HL-60 (cell line): ENCODE results near the gene DIP2A.
A peak's percentile ranks its signal among the peaks of the same experiment; 100 is the strongest.

Source experiments
- DNase-seq, 2 experiments: peaks; one replicate each; pipeline ENCODE4 v3.0.0-alpha.2; 2010 to 2020; ENCODE audit warnings: low read depth in 1 of 2, low spot score in 1 of 2
- H3K27ac ChIP-seq: fragments of 250-450 bp; sonication (Bioruptor Pico); replicated peaks from 2 replicates; pipeline ENCODE4 v1.5.1; 2020; ENCODE audit warnings: mild to moderate bottlenecking, moderate library complexity
- H3K27me3 ChIP-seq: fragments of 250-450 bp; sonication (Bioruptor Pico); 2 replicates; pipeline ENCODE4 v1.5.1; 2021; ENCODE audit warnings: mild to moderate bottlenecking, moderate library complexity; ENCODE audit not compliant: insufficient read depth, poor library complexity, severe bottlenecking
- H3K4me3 ChIP-seq: replicated peaks from 2 replicates; pipeline ENCODE4 v1.5.1; 2011; ENCODE audit warnings: mild to moderate bottlenecking, control low read depth, low read length; ENCODE audit not compliant: insufficient read depth
- GABPA ChIP-seq: IDR thresholded peaks from 2 replicates; pipeline ENCODE4 v1.6.1; 2012; ENCODE audit warnings: low read depth
- POLR2AphosphoS5 ChIP-seq: IDR thresholded peaks from 2 replicates; pipeline ENCODE4 v1.6.1; 2012; ENCODE audit warnings: low read depth
- SPI1 ChIP-seq: IDR thresholded peaks from 2 replicates; pipeline ENCODE4 v1.6.1; 2012; ENCODE audit warnings: low read depth, mild to moderate bottlenecking, borderline replicate concordance
- TF ChIP-seq, protein P1 (sequence below): IDR thresholded peaks from one replicate; pipeline ENCODE4 v1.5.1; 2011; ENCODE audit warnings: low read length, control low read depth, inconsistent platforms; ENCODE audit not compliant: insufficient read depth
- TF ChIP-seq, protein P2 (sequence below): IDR thresholded peaks from 2 replicates; pipeline ENCODE4 v1.6.1; 2012; ENCODE audit warnings: low read depth; ENCODE audit not compliant: insufficient replicate concordance

DIP2A gene

DNA sequence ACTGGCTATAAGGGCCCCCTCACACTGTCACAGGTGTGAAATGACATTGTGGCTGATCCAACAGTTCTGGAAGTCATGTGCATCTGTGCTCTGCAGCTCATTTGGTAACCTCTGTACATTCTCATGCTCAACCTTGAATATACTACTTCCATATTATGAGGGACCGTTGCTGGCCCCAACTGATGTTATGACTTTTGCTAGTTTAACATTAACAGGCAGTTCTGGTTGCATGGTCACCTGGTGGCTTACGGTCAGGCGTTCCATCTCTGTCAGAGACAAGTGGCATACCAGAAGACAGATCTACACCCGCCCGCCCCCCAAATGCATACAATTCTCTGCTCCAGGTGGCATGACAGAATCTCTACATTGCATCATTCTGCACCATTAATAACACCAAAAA, 6.0 kb upstream of the DIP2A start:
- TF ChIP-seq, protein P1, sequence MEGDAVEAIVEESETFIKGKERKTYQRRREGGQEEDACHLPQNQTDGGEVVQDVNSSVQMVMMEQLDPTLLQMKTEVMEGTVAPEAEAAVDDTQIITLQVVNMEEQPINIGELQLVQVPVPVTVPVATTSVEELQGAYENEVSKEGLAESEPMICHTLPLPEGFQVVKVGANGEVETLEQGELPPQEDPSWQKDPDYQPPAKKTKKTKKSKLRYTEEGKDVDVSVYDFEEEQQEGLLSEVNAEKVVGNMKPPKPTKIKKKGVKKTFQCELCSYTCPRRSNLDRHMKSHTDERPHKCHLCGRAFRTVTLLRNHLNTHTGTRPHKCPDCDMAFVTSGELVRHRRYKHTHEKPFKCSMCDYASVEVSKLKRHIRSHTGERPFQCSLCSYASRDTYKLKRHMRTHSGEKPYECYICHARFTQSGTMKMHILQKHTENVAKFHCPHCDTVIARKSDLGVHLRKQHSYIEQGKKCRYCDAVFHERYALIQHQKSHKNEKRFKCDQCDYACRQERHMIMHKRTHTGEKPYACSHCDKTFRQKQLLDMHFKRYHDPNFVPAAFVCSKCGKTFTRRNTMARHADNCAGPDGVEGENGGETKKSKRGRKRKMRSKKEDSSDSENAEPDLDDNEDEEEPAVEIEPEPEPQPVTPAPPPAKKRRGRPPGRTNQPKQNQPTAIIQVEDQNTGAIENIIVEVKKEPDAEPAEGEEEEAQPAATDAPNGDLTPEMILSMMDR = no peak
- no peak for TF ChIP-seq POLR2AphosphoS5

DNA sequence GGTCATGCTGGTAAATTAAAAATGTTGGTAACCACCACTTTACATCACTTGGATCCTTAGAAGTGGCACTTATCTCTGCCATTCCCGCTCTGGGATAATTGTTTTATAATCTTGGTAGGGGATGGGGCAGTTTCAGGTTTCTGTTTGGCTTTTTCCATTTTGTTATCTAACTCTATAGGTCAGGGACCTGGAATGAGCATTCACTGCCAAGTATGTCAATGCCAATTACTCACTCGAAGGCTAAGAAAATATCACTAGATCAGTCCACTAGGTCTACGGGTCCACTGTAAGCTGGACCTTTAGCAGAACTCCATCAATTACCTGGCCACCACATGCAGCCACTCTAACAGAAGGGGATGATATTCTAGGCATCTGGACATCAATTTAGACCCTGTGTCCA, 4.5 kb upstream of the DIP2A start:
- Histone ChIP-seq H3K27me3 (no peaks in the 10 kb centered on the region), H3K4me3 (no peak overlapping the region), H3K27ac (no peak overlapping the region)
- DNase-seq = no peak
- TF ChIP-seq, protein P1 = no peak
- no peak for TF ChIP-seq GABPA

More for the DNA sequence above, 6.0 kb upstream of the DIP2A start:
- Histone ChIP-seq H3K27me3 (no peaks in the 10 kb centered on the region), H3K4me3 (no peak overlapping the region), H3K27ac (no peak overlapping the region)
- no peak for DNase-seq

DNA sequence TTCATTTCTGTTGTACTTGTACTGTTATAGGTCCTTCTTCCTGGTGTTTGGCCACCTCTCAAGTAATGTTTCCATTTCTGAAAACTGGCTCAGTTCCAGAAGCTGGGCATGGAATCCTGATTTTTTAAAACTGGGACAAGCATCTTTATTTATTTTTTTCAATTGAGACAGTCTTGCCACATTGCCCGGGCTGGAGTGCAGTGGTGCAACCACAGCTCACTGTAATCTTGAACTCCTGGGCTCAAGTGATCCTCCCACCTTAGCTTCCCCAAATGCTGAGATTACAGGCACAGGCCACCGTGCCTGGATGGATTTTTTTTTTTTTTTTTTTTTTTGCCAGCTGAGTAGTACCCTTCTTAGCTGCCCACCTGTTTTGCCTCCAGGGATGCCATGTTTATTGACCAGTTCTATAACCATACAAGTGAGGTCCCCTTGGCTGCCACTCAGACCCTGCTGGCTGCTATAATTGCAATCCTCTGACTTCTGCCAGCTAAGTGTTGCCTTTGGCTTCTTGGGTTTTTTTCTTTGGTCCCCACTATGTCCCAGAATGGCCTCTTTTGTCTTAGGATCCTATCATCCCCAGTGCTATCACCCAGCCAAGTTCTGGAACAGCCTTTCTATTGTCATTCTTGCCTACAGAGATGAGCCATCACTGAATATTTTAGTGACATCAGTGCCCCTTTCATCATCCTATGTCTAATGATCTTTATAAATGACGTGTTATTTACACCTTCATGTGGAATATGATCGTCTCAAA, 3.9 kb upstream of the DIP2A start:
- TF ChIP-seq POLR2AphosphoS5 = 0 out of 2 replicates have a peak, but pooled peaks have one; percentile 28
- TF ChIP-seq, protein P2, sequence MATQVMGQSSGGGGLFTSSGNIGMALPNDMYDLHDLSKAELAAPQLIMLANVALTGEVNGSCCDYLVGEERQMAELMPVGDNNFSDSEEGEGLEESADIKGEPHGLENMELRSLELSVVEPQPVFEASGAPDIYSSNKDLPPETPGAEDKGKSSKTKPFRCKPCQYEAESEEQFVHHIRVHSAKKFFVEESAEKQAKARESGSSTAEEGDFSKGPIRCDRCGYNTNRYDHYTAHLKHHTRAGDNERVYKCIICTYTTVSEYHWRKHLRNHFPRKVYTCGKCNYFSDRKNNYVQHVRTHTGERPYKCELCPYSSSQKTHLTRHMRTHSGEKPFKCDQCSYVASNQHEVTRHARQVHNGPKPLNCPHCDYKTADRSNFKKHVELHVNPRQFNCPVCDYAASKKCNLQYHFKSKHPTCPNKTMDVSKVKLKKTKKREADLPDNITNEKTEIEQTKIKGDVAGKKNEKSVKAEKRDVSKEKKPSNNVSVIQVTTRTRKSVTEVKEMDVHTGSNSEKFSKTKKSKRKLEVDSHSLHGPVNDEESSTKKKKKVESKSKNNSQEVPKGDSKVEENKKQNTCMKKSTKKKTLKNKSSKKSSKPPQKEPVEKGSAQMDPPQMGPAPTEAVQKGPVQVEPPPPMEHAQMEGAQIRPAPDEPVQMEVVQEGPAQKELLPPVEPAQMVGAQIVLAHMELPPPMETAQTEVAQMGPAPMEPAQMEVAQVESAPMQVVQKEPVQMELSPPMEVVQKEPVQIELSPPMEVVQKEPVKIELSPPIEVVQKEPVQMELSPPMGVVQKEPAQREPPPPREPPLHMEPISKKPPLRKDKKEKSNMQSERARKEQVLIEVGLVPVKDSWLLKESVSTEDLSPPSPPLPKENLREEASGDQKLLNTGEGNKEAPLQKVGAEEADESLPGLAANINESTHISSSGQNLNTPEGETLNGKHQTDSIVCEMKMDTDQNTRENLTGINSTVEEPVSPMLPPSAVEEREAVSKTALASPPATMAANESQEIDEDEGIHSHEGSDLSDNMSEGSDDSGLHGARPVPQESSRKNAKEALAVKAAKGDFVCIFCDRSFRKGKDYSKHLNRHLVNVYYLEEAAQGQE = no peak
- peak in 1 of 2 experiments; percentile 65 for DNase-seq
- Histone ChIP-seq H3K27ac (no peak overlapping the region), H3K27me3 (no peaks in the 10 kb centered on the region), H3K4me3 (no peak overlapping the region)

DNA sequence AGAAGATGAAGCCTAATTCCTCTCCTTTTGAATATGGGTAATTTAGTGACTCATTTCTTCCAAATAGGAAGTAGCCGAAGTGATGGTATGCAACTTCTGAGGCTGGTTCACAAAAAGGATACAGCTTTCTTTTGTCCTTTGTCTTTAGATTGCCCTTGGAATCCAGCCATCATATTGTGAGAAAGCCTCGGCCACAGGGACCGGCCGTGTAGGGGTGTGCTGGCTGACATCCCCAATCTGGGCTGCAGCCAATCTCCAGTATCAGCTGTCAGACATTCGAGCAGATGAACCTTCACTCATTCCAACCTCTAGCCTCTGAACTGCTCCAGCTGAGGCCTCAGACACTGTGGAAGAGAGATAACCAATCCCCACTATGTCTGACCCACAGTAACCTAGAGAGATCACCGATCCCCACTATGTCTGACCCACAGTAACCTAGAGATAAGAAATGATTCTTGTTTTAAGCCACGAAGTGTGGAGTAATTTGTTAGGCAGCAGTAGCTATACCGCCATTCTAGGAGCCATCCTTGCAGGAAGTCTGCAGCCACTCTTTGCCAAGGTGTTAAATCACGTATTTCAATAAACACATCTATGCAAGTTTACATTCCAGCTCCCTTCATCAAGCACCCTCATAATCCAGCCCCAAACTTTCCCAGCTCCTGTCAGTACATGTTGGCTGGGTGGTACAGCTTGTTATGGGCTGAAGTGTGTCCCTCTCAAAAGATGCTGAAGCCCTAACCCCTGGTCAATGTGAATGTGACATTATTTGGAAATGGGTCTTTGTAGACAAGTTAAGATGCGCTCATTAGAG, 2.9 kb upstream of the DIP2A start:
- no peak for DNase-seq
- Histone ChIP-seq H3K27me3 (no peaks in the 10 kb centered on the region), H3K27ac (no peak overlapping the region), H3K4me3 (no peak overlapping the region)
- no peak for TF ChIP-seq GABPA
- TF ChIP-seq, protein P2 = no peak
- TF ChIP-seq SPI1 = no peak
- TF ChIP-seq, protein P1 = no peak
- TF ChIP-seq POLR2AphosphoS5 = no peak
